Measurements from ENCODE around the gene KNSTRN.
A peak's percentile ranks its signal among the peaks of the same experiment; 100 is the strongest.

KNSTRN gene

DNA sequence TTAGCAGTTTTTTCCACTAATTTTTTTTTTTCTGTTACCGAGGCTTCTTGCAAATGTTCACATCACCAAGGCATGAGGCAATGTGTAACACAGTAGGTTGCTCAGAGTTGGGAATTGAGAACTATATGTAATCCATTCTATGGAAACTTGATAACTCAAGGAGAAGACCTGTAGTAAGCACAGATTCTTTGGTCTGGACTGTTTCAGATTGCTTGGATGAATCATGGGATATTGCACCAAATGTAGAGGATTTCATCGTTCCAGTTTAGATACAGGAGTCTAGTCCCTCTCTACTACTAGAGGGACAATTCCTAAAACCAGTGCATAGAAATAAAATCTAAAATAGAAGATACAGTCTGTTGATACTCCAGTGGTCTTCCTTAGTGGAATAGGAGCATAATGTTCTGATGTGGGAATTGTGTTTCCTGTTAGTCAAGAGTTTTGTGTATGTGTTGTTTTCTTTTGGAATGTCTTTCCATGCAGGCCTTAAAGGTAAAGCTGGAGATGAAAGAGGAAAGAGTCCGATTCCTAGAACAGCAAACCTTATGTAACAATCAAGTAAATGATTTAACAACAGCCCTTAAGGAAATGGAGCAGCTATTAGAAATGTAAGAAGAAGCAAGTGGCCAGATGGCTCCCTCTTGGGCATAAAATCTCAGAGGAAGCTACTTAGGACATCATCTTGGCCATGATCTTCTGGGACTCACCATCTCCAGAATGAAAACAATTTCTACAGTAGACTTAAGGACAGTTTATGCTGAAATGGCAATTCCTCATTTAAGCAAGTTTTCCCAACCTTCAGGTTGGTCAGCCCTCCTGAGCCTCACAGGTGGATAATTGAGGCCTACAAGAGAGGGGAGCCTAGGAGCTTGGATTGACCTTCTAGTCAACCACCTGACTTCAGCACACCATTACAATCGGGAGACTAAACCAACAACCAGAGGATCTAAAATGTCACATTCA, 10.7 kb downstream of the KNSTRN start:
- Mint-ChIP-seq H3K27me3 (no peaks in the 10 kb centered on the region), H3K4me3 (no peak overlapping the region), H3K27ac (no peak overlapping the region), H3K36me3 (ENCODE audit: low read depth) (peaks cover 51% of the 10 kb centered on the region), H3K4me1 (ENCODE audit: low read depth) (peaks cover 8% of the 10 kb centered on the region), H3K9me3 (no peaks in the 10 kb centered on the region)

- Mint-ChIP-seq H3K27me3 (no peaks in the 10 kb centered on the region), H3K27ac (no peak overlapping the region)
These were observed 15.3 kb downstream of the KNSTRN start for GRCh38 chr15:40397688-40398412.

DNA sequence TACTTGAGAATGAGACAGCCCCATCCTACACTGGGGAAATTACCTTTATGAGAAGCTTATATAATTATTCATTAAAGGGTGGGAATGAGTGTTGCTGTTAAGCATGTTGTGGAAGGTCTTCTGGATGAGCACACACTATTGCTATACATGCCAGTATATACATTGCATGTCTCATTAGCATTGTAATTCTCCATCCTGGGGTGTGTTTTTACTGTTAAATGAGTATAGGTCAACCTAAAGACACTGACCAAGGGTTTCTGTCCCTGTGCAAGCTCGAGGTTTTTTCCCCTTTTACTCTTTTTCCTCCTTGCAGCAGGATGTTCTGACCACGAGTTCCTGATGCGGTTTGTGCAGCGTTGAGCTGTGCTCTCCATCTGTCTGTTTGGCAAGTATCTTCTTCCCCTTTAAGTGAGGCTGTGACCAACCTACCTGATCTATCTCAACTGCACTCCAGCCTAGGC, 15.9 kb downstream of the KNSTRN start:
- Mint-ChIP-seq H3K4me1 (ENCODE audit: low read depth) (peaks cover 22% of the 10 kb centered on the region), H3K27ac (peak overlapping the region; percentile 17), H3K9me3 (no peaks in the 10 kb centered on the region), H3K36me3 (ENCODE audit: low read depth) (peaks cover 5% of the 10 kb centered on the region), H3K27me3 (no peaks in the 10 kb centered on the region), H3K4me3 (peak overlapping the region; percentile 45)

More at GRCh38 chr15:40397688-40398412, 15.3 kb downstream of the KNSTRN start:
- Mint-ChIP-seq H3K4me1 (ENCODE audit: low read depth) (peaks cover 22% of the 10 kb centered on the region), H3K36me3 (ENCODE audit: low read depth) (peaks cover 11% of the 10 kb centered on the region), H3K4me3 (peak overlapping the region; percentile 45), H3K9me3 (no peaks in the 10 kb centered on the region)

DNA sequence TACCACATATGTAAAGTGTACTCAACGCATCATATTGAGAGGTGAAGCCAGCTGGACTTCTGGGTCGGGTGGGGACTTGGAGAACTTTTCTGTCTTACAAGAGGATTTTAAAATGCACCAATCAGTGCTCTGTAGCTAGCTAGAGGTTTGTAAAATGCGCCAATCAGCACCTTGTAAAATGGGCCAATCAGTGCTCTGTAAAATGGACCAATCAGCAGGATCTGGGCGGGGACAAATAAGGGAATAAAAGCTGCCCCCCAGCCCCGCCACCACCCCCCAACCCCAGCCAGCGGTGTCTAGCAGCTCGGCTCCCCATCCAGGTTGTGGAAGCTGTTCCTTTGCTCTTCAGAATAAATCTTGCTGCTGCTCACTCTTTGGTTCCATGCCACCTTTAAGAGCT, 16.8 kb downstream of the KNSTRN start:
- H3K4me1 Mint-ChIP-seq (ENCODE audit: low read depth): peaks cover 28% of the 10 kb centered on the region
- no peaks in the 10 kb centered on the region for H3K36me3 Mint-ChIP-seq (ENCODE audit: low read depth)
- no peaks in the 10 kb centered on the region for H3K9me3 Mint-ChIP-seq
- H3K4me3 Mint-ChIP-seq: no peak overlapping the region
- H3K27ac Mint-ChIP-seq: no peak overlapping the region
- no peaks in the 10 kb centered on the region for H3K27me3 Mint-ChIP-seq

DNA sequence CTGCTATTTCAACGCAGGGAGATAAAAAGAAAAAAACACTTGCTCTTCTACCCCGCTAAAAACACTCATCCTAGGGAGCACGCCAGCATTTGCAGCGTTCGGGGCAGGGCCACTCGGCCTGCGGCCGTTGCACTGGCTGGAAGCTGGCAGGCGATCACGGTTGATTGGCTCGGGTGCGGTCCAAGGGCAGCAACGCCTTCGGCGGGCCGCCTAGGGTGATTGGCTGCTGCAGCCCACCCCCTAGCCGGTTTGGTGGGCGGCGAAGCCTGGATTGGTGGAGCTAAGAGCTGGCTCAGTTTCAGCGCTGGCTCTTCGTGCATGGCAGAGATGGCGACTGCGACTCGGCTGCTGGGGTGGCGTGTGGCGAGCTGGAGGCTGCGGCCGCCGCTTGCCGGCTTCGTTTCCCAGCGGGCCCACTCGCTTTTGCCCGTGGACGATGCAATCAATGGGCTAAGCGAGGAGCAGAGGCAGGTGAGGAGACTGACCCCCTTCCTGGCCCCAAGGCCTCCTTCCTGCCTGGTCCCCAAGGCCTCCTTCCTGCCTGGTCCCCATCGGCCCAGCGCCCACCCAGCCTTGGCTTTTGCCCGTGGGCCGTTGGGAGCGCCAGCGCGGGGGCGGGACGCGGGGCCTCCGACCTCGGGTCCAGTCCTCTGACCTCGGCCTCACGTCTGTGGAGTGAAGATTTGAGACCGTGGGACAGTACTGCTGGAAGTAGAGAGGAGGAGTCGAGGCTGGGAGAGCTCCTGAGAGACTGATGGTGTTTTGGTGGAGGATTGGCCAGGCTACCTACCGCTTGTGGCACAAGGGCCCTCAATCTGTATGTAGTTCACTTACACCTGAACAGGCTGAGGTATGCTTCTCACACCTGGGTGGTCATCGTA, 23.2 kb downstream of the KNSTRN start, which contains the start of gene IVD:
IVD (plus strand) TSS at position 295 of the 881 bp plus-strand sequence; CDS start at position 328, 33 bp downstream.
- H3K9me3 Mint-ChIP-seq: no peaks in the 10 kb centered on the region
- no peaks in the 10 kb centered on the region for H3K27me3 Mint-ChIP-seq
- peak within 1 kb of the TSS; percentile 93 for H3K27ac Mint-ChIP-seq
- H3K4me3 Mint-ChIP-seq: peak within 1 kb of the TSS; percentile 84
- H3K4me1 Mint-ChIP-seq (ENCODE audit: low read depth): peaks cover 48% of the 10 kb centered on the region
- H3K36me3 Mint-ChIP-seq (ENCODE audit: low read depth): peaks cover 29% of the 10 kb centered on the region

GRCh38 chr15:40407330-40407990, 24.9 kb downstream of the KNSTRN start:
- Mint-ChIP-seq H3K4me3 (peak overlapping the region; percentile 53), H3K36me3 (ENCODE audit: low read depth) (peaks cover 45% of the 10 kb centered on the region), H3K9me3 (no peaks in the 10 kb centered on the region), H3K4me1 (ENCODE audit: low read depth) (peaks cover 48% of the 10 kb centered on the region), H3K27ac (peak overlapping the region; percentile 15), H3K27me3 (no peaks in the 10 kb centered on the region)

GRCh38 chr15:40409366-40409765, 26.8 kb downstream of the KNSTRN start:
- Mint-ChIP-seq H3K9me3 (no peaks in the 10 kb centered on the region), H3K27ac (no peak overlapping the region), H3K4me3 (no peak overlapping the region), H3K4me1 (ENCODE audit: low read depth) (peaks cover 42% of the 10 kb centered on the region), H3K36me3 (ENCODE audit: low read depth) (peaks cover 53% of the 10 kb centered on the region), H3K27me3 (no peaks in the 10 kb centered on the region)

GRCh38 chr15:40410476-40410875, 28.0 kb downstream of the KNSTRN start:
- H3K36me3 Mint-ChIP-seq (ENCODE audit: low read depth): peaks cover 60% of the 10 kb centered on the region
- no peaks in the 10 kb centered on the region for H3K27me3 Mint-ChIP-seq
- no peak overlapping the region for H3K4me3 Mint-ChIP-seq
- no peaks in the 10 kb centered on the region for H3K9me3 Mint-ChIP-seq
- no peak overlapping the region for H3K27ac Mint-ChIP-seq
- peaks cover 32% of the 10 kb centered on the region for H3K4me1 Mint-ChIP-seq (ENCODE audit: low read depth)

GRCh38 chr15:40412095-40412759, 29.7 kb downstream of the KNSTRN start:
- Mint-ChIP-seq H3K9me3 (no peaks in the 10 kb centered on the region), H3K36me3 (ENCODE audit: low read depth) (peaks cover 59% of the 10 kb centered on the region), H3K27ac (no peak overlapping the region), H3K4me1 (ENCODE audit: low read depth) (peaks cover 20% of the 10 kb centered on the region), H3K27me3 (no peaks in the 10 kb centered on the region), H3K4me3 (no peak overlapping the region)

DNA sequence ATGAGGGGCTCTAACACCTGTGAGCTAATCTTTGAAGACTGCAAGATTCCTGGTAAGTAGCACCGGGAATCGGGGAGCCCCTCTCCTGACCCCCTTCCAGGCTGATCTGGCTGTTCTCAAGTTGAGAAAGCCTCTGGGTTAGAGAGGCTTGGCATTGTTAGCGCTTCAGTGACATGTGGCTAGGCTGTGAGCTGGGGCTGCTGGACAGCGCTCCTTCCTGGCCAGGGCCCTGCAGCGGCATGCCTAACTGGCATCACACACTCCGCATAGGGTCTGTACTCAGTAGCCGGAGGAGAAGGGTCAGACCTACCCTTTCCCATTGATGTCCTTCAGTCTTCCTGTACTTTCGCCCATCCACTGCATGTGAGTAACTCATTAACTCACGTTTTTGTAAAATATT, 30.5 kb downstream of the KNSTRN start:
- H3K27ac Mint-ChIP-seq: no peak overlapping the region
- no peaks in the 10 kb centered on the region for H3K27me3 Mint-ChIP-seq
- H3K4me1 Mint-ChIP-seq (ENCODE audit: low read depth): peaks cover 12% of the 10 kb centered on the region
- peaks cover 58% of the 10 kb centered on the region for H3K36me3 Mint-ChIP-seq (ENCODE audit: low read depth)
- no peak overlapping the region for H3K4me3 Mint-ChIP-seq
- no peaks in the 10 kb centered on the region for H3K9me3 Mint-ChIP-seq

GRCh38 chr15:40414816-40415215, 32.3 kb downstream of the KNSTRN start:
- H3K27ac Mint-ChIP-seq: no peak overlapping the region

GRCh38 chr15:40415226-40415625, 32.7 kb downstream of the KNSTRN start:
- no peaks in the 10 kb centered on the region for H3K27me3 Mint-ChIP-seq
- H3K4me1 Mint-ChIP-seq (ENCODE audit: low read depth): no peaks in the 10 kb centered on the region
- no peaks in the 10 kb centered on the region for H3K9me3 Mint-ChIP-seq
- no peak overlapping the region for H3K27ac Mint-ChIP-seq
- peaks cover 49% of the 10 kb centered on the region for H3K36me3 Mint-ChIP-seq (ENCODE audit: low read depth)
- no peak overlapping the region for H3K4me3 Mint-ChIP-seq

More at GRCh38 chr15:40414816-40415215, 32.3 kb downstream of the KNSTRN start:
- Mint-ChIP-seq H3K27me3 (no peaks in the 10 kb centered on the region), H3K9me3 (no peaks in the 10 kb centered on the region), H3K36me3 (ENCODE audit: low read depth) (peaks cover 52% of the 10 kb centered on the region), H3K4me3 (no peak overlapping the region), H3K4me1 (ENCODE audit: low read depth) (no peaks in the 10 kb centered on the region)

DNA sequence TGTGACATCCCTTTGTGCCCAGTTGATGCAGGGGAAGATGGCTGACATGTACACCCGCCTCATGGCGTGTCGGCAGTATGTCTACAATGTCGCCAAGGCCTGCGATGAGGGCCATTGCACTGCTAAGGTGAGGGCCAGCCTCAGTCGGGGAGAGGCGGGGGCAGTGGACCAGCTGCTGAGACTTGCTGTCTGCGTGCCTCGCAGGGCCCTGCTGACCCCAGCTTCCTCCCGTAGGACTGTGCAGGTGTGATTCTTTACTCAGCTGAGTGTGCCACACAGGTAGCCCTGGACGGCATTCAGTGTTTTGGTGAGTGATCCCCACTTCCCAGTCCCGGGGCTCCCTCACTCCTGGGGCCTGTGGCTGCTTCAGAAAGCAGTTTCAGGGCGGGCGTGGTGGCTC, 33.5 kb downstream of the KNSTRN start:
- H3K27me3 Mint-ChIP-seq: no peaks in the 10 kb centered on the region

More for the DNA sequence above, 33.5 kb downstream of the KNSTRN start:
- no peaks in the 10 kb centered on the region for H3K4me1 Mint-ChIP-seq (ENCODE audit: low read depth)
- H3K27ac Mint-ChIP-seq: no peak overlapping the region
- no peaks in the 10 kb centered on the region for H3K9me3 Mint-ChIP-seq
- H3K36me3 Mint-ChIP-seq (ENCODE audit: low read depth): peaks cover 41% of the 10 kb centered on the region
- no peak overlapping the region for H3K4me3 Mint-ChIP-seq

All from stimulated activated naive CD8-positive, alpha-beta T cell treated with anti-CD3 and anti-CD28 coated beads, Interleukin-15, Interleukin-2, amounts not matched to agents 100 ng/mL and 50 ng/mL, for 24 hours (primary cell).